Spleen (tissue), 7 donors: Measurements from ENCODE around the gene NME4.

ENCODE experiments used
- CTCF ChIP-seq, 11 experiments: fragments of 200-600 bp in 7 of 11; fragments of 450-650 bp in 4 of 11; sonication (generic) in 4 of 11; IDR thresholded peaks in 8 of 11; conservative IDR thresholded peaks in 3 of 11; 1 replicate in 7 of 11; 2 replicates in 4 of 11; pipeline versions ENCODE4 v1.4.0 to v1.8.0; 2016 to 2021; ENCODE audit warnings: antibody characterized with exemption in 11 of 11, inconsistent platforms in 4 of 11, mild to moderate bottlenecking in 1 of 11
- POLR2AphosphoS5 ChIP-seq, 3 donors: sonication (generic); formaldehyde crosslinking; IDR thresholded peaks; one replicate each; pipeline ENCODE4 v1.5.1; 2017; ENCODE audit warnings: antibody characterized with exemption in 3 of 3
- donor health status: DM: no; HTN: no; CAD: no; lungs with moderate emphysema.
- donor health status: DM: no; HTN: no; CAD: no.
- donor health status: DM: no; HTN: no; CAD: no.

GRCh38 chr16:364595-365491 is 32.2 kb upstream of the NME4 start:
- TF ChIP-seq CTCF (IDR thresholded peaks at IDR 0.05 in 8 of 11, conservative IDR thresholded peaks at IDR 0.05 in 3 of 11) (no peak), POLR2AphosphoS5 (IDR thresholded peaks at IDR 0.05) (peak in 2 of 3 donors; percentile 38 to 68)
